ENCODE measurements around the gene COL12A1.
A peak's percentile ranks its signal among the peaks of the same experiment; 100 is the strongest.
"Not testable (repeated sequence)": the region's sequence is repeated elsewhere in the genome, so short reads cannot be mapped to it uniquely, and the experiment has no call there.

The COL12A1 gene

GRCh38 chr6:75211920-75212590, 6.2 kb upstream of the COL12A1 start:
- no peak for DNase-seq (ENCODE audit: low spot score)

DNA sequence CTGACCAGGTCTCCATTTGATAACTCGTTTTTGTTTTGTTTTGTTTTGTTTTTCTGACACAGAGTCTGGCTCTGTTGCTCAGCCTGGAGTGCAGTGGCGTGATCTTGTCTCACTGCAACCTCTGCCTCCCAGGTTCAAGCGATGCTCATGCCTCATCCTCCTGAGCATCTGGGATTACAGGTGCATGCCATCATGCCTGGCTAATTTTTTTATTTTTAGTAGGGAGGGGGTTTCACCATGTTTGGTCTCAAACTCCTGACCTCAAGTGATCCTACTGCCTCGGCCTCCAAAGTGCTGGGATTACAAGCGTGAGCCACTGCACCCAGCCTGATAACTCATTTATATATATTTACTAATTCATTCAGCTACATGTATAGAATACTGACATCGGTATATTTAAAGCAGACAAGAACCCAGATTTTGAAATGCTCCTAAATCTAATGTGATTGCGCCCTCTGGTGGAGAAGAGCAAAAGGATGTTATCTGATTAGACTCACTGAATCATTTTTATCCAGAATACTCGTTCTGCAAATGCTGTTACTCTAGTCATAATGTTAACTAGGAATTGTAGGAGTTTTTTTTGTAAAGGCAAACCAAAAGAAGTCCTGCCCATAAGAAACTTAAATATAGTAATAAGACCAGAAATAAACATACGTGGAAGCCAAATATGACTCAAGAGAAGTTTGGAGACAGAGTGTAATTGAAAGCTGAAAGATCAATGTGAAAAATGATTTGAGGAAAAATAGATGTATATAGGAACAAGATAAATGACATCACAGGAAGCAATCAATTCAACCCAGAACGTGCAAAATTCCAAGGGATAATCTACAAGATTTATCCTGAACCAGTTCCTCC, 5.3 kb upstream of the COL12A1 start:
- DNase-seq (ENCODE audit: low spot score): peak; percentile 74

DNA sequence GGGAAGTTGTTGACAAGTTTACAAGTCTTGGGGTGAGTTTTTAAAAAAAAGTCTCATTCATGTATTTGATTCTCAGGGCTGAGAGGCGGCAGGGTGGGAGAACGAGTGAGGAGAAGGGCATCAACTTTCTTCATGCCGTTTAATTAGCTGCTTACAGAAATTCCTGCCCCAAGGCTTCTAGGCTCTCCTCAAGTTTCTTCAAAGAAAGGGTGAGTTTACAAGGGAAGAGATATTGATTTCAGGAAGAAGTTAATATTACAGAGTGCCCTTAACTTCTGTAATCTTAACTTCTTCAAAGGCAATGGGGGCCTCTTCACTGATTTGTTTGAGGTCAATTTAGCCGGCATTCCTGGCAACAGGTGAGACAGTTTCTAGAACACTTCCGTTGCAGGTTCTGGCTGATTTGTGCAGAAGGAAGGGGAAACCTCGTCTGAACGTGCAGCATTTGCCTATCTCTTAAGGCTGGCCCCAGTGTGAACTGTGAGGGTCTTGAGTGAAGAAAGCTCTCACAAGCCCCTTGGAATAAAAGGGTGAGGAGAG, 3.4 kb upstream of the COL12A1 start:
- no peak for DNase-seq (ENCODE audit: low spot score)

GRCh38 chr6:75208298-75209183, 2.7 kb upstream of the COL12A1 start:
- DNase-seq (ENCODE audit: low spot score): peak; percentile 73

- no peak for DNase-seq (ENCODE audit: low spot score)
Measured at GRCh38 chr6:75206576-75207342, 906 bp upstream of the COL12A1 start.

DNA sequence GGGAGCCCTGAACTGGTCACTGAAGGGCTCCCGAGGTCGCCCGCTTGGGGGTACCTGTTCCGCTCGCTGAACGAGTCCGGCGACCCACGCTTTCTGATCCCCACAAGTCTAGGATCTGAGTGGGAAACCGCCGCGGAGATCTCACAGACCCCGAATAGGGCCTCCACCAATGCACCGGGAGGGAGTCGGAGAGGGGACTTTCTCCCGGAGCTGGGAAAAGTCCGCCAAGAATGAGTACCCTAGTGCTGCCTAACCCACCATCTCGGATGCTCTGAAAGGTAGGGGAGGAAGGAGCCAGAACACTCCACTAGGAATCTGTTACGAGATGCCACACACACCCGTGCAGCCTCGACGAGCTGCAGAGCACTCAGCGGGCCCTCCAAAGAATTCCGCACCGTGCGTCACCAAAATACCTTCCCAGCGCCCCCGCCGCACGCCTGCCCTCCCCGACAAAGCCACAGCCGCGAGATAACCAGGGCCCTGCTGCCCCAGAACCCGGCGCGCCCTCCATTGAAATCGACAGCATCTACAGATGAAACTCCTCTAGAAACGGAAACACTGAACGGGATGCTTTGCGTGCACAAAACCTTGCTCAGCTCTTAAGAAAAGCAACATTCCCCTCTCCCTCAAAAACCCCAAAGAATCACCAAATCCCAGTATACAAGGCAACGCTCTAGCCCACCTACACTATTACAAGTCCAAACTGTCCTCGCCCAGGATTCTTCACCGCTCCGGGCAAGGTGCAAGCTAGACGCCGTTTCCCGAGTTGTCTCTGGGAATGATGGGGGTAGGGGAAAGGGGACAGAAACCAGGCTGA, 686 bp downstream of the COL12A1 start:
- no peak for DNase-seq (ENCODE audit: low spot score)

DNA sequence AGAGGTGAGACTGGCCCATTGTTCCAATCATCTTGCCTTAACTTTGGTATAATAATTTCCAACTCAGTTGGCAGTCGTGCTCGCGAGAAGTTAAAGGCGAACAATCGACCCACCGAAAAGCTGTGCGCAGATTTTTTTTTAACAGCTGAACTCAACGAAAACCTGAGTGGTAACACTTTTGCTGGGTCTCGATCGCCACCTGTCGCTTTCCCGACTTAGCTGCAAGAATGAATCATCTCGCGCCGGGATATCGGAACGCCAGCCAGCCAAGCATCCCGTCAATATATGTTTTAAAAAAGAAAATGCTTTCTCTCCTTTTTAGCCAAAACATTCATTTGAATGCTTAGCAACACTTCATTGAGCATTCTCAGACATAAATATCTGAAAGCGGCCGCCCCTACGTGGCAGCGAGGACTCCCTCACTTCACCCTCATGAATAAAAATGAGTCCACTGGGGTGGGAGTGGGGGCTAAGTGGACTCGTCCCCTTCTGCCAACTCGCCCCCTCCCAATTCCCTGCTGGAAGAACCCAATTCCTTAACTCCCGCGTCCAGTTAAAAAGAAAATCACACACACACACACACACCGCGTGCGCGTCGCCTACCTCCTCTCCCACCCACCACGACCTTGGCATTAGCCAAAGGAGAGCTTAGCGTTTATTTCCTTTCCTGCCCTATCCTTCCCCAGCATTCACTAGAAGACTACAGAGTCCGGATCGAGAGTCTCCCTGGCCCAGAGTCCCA, 1.5 kb downstream of the COL12A1 start:
- no peak for DNase-seq (ENCODE audit: low spot score)

- no peak for DNase-seq (ENCODE audit: low spot score)
Measured at GRCh38 chr6:75203721-75204120, 2.1 kb downstream of the COL12A1 start.

DNA sequence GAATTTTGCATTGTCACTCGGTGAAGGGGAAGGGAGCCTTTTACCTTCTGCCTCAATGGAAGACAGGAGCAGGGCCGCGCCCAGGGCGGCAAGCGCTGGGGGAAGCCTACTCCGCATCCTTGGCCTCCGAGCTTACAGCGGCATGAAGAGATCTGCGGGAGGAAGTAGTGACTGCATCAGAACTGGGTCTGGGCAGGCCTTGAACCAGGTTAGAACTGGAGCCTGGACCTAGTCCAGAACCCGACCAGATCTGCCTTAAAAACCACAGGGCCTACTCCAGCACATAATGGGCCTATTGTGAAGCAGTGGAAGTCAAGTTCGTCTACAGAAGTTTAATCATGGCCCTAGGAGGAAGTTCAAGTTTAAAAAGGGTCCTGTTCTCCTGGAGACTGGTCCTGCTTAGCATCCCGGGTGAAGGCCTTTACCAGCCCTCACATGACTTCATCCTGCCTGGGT, 3.1 kb downstream of the COL12A1 start:
- no peak for DNase-seq (ENCODE audit: low spot score)

DNA sequence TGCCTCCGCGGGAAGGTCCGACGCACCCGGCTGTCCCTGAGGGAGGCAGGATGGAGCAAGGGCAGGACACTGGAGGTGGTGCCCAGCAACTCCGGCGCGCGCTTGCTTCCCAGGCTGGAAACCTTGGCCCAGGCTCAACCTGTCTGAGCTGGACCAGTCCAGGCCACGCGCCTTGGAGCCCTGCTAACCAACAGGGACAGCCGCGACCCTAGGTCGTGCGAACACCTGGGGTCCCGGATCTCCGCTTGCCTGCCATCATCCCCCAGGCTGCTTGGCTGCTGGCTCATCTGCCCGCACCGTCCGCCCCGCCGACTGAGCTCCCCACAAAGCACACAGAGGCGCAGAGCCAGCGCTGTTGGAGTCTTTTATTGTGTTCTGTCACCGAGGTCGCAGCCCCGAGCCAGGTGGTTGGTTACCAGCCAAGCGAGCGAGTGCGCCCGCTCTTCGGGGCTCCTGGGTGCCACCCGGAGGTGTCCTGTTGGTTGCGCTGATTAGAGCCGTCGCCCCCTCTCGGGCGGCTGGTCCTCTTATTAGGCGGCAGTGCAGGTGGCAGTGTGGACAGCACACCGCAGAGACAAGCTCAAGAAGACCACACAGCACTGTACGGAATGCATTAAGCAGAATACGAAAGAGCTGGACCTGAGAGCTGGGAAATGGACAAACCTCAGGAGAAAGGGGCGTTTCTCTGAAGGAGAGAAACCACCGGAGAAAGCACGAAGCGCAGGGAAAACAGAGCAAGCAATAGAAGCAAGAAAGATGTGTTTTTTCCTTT, 3.8 kb downstream of the COL12A1 start:
- no peak for DNase-seq (ENCODE audit: low spot score)

GRCh38 chr6:75201021-75201420, 4.8 kb downstream of the COL12A1 start:
- DNase-seq (ENCODE audit: low spot score): no peak

DNA sequence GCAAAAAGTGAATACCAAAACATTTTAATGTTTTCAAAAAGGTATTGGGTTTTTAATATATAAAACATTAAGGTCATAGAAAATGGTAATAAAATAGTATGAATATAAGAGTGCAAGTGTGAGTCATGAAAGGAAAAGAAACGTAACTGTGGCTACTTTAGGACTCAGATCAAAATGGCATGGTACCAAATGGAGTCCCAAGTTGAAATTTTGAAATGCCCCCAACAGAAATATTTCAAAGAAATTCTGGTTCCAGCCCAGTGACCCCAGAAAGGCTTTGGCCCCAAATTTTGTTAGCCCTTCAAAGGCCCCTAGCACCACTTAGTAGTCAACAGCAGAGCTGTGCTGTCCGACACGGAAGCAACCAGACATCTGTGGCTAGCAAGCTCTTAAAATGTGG, 6.0 kb downstream of the COL12A1 start:
- no peak for DNase-seq (ENCODE audit: low spot score)

GRCh38 chr6:75196081-75196687, 9.7 kb downstream of the COL12A1 start:
- no peak for DNase-seq (ENCODE audit: low spot score)

DNA sequence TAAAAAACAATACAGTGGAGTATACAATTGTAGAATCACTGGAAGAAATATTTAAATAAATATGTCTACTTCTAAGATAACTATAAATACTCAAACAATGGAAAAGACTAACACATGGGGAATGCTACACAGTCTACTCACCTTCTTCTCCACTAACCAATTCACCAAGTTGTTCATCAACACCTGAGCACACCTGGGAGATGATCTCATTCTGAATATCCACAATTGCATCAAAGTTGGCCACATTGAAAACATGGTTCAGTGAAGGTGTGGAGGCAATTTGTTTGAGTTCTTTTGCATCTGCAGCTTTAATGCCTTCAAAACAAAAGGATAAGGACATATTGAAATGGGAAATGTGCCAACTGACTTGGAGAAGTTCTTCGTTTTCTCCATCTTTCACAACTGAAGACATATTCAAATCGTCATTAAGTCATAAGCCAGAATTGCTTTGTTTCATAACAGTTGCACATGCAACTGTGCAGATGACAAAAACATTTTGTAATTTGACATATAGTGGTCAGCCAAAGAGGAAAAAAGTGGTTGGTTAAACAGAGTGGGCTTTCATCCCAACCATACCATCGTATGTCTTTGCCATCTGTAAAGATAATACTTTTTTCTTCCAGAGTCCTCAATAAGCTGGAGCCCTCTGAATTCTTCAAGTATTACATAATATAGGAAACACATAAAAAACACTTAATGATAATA, 17.5 kb downstream of the COL12A1 start:
- DNase-seq (ENCODE audit: low spot score): no peak

- DNase-seq (ENCODE audit: low spot score): not testable (repeated sequence)
Measured at GRCh38 chr6:75186581-75186980, 19.3 kb downstream of the COL12A1 start.

DNA sequence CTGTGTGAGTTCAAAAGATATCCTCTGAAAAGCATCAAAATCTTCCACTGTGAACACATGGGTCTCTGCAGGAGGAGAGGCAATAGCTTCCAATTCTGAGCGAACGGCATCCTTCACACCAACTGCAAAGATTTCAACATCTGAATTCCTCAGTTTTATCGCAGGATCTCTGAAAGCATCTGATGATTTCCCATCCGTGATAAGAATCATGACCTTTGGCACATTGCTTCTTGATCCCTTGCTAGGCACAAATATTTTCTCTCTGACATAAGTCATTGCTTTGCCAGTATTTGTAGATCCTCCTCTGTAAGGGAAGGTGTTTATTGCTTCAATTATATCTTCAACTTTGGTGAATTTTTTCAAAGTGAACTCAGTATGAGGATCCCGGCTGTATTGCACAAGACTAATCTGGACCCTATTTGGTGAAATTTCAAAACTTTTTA, 22.7 kb downstream of the COL12A1 start:
- DNase-seq (ENCODE audit: low spot score): no peak

DNA sequence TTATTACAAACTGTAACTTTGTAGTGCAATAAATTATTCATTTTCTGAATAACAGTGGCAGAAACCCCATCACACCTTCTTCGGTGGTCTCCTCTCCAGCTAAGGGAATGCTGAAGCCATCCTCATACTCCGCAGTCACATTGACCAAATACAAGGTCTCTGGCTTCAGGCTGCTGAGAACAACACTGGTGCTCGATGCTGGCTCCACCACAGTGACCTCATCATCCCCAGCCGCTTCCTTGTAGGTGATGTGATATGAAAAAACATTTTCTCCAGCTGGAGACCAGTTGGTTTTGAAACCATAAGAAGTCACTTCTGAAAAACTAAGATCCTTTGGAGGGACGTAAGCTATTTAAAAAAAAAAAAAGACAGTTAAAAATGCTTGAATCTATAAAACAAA, 25.0 kb downstream of the COL12A1 start:
- DNase-seq (ENCODE audit: low spot score): no peak

DNA sequence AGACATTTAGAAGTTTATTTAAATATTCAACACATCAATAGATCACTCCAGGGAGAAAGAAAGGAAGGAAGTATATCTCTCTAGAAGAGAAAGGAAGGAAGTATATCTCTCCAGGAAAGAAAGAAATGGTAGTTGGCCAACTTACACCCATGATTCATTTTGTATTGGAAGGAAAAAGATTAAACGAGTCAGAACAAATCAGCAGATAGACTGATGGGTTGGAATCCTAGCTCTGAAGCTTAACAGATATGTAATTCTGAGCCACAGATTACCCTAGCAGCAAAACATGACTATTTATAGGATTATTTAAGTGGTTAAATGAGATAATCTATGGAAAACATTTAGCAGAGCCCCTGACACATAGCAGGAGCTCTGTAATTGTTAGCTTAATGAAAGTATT, 27.1 kb downstream of the COL12A1 start:
- DNase-seq (ENCODE audit: low spot score): no peak

Measured in RKO (cell line).